Tibial nerve (tissue), 3 donors: ENCODE data around the gene RAD1.

Experiments
- CTCF ChIP-seq, 5 experiments: fragments of 200-600 bp in 3 of 5; fragments of 450-650 bp in 2 of 5; sonication (generic) in 3 of 5; IDR thresholded peaks; one replicate each; pipeline ENCODE4 v1.5.1; 2016 to 2019; ENCODE audit warnings: antibody characterized with exemption in 5 of 5, mild to moderate bottlenecking in 3 of 5, moderate library complexity in 2 of 5
- POLR2A ChIP-seq, 2 donors: fragments of 450-650 bp; IDR thresholded peaks; one replicate each; pipeline ENCODE4 v1.6.1; 2017; ENCODE audit warnings: antibody characterized with exemption in 2 of 2, mild to moderate bottlenecking in 2 of 2, moderate library complexity in 2 of 2

GRCh38 chr5:34919077-34919476 is 3.8 kb upstream of the RAD1 start:
- TF ChIP-seq POLR2A (IDR thresholded peaks at IDR 0.05) (no peak), CTCF (IDR thresholded peaks at IDR 0.05) (no peak)
